OCI-LY1 (cell line): ENCODE data around the gene OSBPL5.

Experiments used
- H2AFZ ChIP-seq: fragments of 200-600 bp; sonication (generic), shearing (Covaris generic); 2 replicates; pipeline ENCODE4 v1.6.0; 2014; ENCODE audit warnings: antibody characterized with exemption, mild to moderate bottlenecking, low read length
- H3F3A ChIP-seq: fragments of 200-600 bp; sonication (generic), shearing (Covaris generic); 2 replicates; pipeline ENCODE4 v1.6.0; 2014; ENCODE audit warnings: mild to moderate bottlenecking, antibody characterized with exemption, low read length, moderate library complexity; ENCODE audit not compliant: insufficient read depth
- H3K27ac ChIP-seq: fragments of 200-600 bp; sonication (generic); 2 replicates; pipeline ENCODE4 v1.5.1; 2014; ENCODE audit warnings: low read length, mixed run types, mild to moderate bottlenecking, low read depth; ENCODE audit not compliant: poor library complexity, severe bottlenecking
- H3K27me3 ChIP-seq: fragments of 200-600 bp; sonication (generic); 2 replicates; pipeline ENCODE4 v1.6.0; 2014; ENCODE audit warnings: antibody characterized with exemption, mild to moderate bottlenecking, low read length, moderate library complexity; ENCODE audit not compliant: insufficient read depth
- H3K36me3 ChIP-seq: fragments of 200-600 bp; sonication (generic); 2 replicates; pipeline ENCODE4 v1.6.1; 2014; ENCODE audit warnings: mild to moderate bottlenecking, antibody characterized with exemption, low read length, moderate library complexity, mixed read lengths; ENCODE audit not compliant: insufficient read depth
- H3K4me1 ChIP-seq: fragments of 200-600 bp; sonication (generic); 2 replicates; pipeline ENCODE4 v1.5.1; 2014; ENCODE audit warnings: mild to moderate bottlenecking, low read length, moderate library complexity; ENCODE audit not compliant: insufficient read depth, severe bottlenecking
- H3K4me2 ChIP-seq: fragments of 200-600 bp; sonication (generic), shearing (Covaris generic); 2 replicates; pipeline ENCODE4 v1.6.1; 2014; ENCODE audit warnings: low read length
- H3K4me3 ChIP-seq: fragments of 200-600 bp; sonication (generic); 2 replicates; pipeline ENCODE4 v1.5.1; 2014; ENCODE audit warnings: low read length, low read depth, mild to moderate bottlenecking, mixed read lengths; ENCODE audit not compliant: poor library complexity, severe bottlenecking
- H3K79me2 ChIP-seq: fragments of 200-600 bp; shearing (Covaris generic); 2 replicates; pipeline ENCODE4 v1.6.1; 2016; ENCODE audit warnings: mixed run types, low read length, mixed read lengths; ENCODE audit not compliant: insufficient read depth
- H3K9ac ChIP-seq: fragments of 200-600 bp; sonication (generic), shearing (Covaris generic); 2 replicates; pipeline ENCODE4 v1.6.1; 2014; ENCODE audit warnings: mild to moderate bottlenecking, low read length, mixed read lengths
- H3K9me2 ChIP-seq: fragments of 200-600 bp; sonication (generic), shearing (Covaris generic); 2 replicates; pipeline ENCODE4 v1.6.1; 2014; ENCODE audit warnings: low read depth, mild to moderate bottlenecking, low read length, mixed read lengths
- H3K9me3 ChIP-seq: fragments of 200-600 bp; shearing (Covaris generic); 2 replicates; pipeline ENCODE4 v1.6.1; 2014; ENCODE audit warnings: low read length, mixed read lengths
- H4K20me1 ChIP-seq: fragments of 200-600 bp; sonication (generic), shearing (Covaris generic); 2 replicates; pipeline ENCODE4 v1.6.0; 2016; ENCODE audit warnings: mild to moderate bottlenecking, low read length; ENCODE audit not compliant: insufficient read depth
- EZH2 ChIP-seq: fragments of 200-600 bp; sonication (generic), shearing (Covaris generic); IDR thresholded peaks from 2 replicates; pipeline ENCODE4 v1.8.0; 2017; ENCODE audit warnings: borderline replicate concordance, mixed run types, mild to moderate bottlenecking, antibody characterized with exemption, low read length, moderate library complexity, mixed read lengths
- TF ChIP-seq, protein P1 (sequence below): fragments of 200-600 bp; sonication (generic), shearing (Covaris generic); IDR thresholded peaks from 2 replicates; pipeline ENCODE4 v1.5.1; 2017; ENCODE audit warnings: mild to moderate bottlenecking, antibody characterized with exemption, low read length, moderate library complexity, mixed read lengths

The OSBPL5 gene

DNA sequence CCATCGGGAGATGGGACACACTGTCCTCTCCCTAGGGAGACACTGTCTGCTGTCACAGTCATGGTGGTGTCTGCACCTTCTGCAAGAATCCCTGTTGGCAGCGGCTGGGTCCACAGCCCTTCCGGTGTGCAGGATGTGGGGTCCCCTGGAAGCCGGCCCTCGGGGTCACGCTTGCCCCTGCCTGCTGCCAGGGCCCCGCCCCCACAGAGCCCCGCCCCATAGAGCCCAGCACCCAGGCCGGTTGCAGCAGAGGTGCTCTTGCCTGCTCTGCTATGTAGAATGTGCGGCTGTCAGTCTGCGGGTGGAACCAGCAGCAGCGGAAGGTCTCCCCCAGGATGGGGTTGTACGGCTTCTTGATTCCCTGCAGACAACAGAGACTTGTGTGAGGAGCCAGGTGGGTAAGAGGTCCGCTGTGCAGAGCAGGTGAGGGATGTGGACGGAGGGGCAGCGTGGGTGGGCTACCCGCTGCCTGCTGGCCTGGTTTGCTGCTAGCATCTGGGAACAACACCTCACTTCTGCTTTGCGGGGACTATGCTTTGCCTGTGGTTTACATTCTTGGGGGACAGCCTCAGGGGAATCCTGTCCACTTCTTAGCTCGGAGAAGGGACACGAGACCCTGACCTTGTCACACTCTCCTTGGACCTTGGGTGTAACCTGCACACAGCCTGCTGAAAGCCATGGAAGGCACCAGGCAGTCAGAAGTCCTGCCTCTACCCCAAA lies 63.0 kb downstream of the OSBPL5 start:
- Histone ChIP-seq H3K9ac (no peak overlapping the region), H2AFZ (no peak overlapping the region), H3K27ac (no peak overlapping the region), H3K4me1 (no peaks in the 10 kb centered on the region), H4K20me1 (no peaks in the 10 kb centered on the region), H3K4me2 (no peak overlapping the region), H3K9me2 (no peaks in the 10 kb centered on the region), H3K27me3 (0 out of 2 replicates have a peak, but pooled peaks cover 4% of the 10 kb centered on the region), H3K4me3 (no peak overlapping the region), H3K36me3 (no peaks in the 10 kb centered on the region), H3K9me3 (no peaks in the 10 kb centered on the region), H3F3A (no peaks in the 10 kb centered on the region), H3K79me2 (no peaks in the 10 kb centered on the region)
- no peak for TF ChIP-seq EZH2
- TF ChIP-seq, protein P1, sequence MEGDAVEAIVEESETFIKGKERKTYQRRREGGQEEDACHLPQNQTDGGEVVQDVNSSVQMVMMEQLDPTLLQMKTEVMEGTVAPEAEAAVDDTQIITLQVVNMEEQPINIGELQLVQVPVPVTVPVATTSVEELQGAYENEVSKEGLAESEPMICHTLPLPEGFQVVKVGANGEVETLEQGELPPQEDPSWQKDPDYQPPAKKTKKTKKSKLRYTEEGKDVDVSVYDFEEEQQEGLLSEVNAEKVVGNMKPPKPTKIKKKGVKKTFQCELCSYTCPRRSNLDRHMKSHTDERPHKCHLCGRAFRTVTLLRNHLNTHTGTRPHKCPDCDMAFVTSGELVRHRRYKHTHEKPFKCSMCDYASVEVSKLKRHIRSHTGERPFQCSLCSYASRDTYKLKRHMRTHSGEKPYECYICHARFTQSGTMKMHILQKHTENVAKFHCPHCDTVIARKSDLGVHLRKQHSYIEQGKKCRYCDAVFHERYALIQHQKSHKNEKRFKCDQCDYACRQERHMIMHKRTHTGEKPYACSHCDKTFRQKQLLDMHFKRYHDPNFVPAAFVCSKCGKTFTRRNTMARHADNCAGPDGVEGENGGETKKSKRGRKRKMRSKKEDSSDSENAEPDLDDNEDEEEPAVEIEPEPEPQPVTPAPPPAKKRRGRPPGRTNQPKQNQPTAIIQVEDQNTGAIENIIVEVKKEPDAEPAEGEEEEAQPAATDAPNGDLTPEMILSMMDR: no peak

DNA sequence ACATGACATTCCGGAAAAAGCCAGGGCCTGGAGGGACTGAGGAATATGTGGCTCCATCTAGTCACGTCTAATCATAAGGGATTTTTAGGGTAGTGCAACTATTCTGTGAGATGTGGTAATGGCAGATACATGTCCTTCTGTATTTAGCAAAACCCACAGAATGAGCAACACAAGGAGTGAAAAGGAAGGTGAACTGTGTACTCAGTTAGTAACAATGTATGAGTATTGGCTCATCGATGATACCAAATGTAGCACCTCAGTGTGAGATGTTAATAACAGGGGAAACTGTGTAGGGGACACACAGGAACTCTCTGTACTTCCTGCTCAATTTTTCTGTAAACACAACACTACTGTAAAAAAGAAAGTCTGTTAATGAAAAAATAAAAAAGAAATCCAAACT lies 65.9 kb downstream of the OSBPL5 start:
- Histone ChIP-seq H3K79me2 (no peaks in the 10 kb centered on the region), H3K4me2 (no peak overlapping the region), H3K36me3 (no peaks in the 10 kb centered on the region), H3K9ac (no peak overlapping the region), H2AFZ (no peak overlapping the region), H3K27me3 (no peaks in the 10 kb centered on the region), H4K20me1 (no peaks in the 10 kb centered on the region), H3K9me3 (no peaks in the 10 kb centered on the region), H3K9me2 (no peaks in the 10 kb centered on the region), H3F3A (no peaks in the 10 kb centered on the region), H3K4me1 (no peaks in the 10 kb centered on the region), H3K27ac (no peak overlapping the region), H3K4me3 (no peak overlapping the region)
- TF ChIP-seq, protein P1: no peak
- TF ChIP-seq EZH2: no peak

DNA sequence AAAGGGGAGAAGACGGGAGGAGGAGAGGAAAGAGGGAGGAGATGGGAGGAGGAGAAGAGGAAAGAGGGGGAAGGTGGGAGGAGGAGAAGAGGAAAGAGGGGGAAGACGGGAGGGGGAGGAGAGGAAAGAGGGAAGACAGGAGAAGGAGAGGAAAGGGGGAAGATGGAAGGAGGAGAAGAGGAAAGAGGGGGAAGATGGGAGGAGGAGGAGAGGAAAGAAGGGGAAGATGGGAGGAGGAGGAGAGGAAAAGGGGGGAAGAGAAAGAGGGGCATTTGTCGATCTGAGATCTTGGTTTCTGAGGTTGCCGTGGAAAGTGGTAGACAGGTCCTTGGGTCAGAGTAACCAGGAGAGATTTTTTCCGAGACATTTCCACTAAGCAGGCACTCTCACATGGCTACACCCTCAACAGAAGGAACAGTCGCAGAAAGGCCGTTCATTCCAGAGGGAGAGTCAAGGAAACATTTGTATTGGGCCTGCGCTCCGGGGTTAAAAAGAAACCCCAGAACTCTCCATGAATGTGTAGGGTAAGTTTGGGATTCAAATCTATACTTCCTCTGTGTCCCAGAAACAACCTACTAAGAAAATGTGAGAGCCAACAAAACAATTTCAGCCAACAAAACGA lies 68.1 kb downstream of the OSBPL5 start:
- no peak overlapping the region for H3K9ac ChIP-seq
- TF ChIP-seq EZH2: no peak
- no peak overlapping the region for H3K4me2 ChIP-seq
- no peak overlapping the region for H3K27ac ChIP-seq
- H3K27me3 ChIP-seq: no peaks in the 10 kb centered on the region
- no peaks in the 10 kb centered on the region for H3F3A ChIP-seq
- H3K4me3 ChIP-seq: no peak overlapping the region
- no peaks in the 10 kb centered on the region for H3K9me2 ChIP-seq
- H3K36me3 ChIP-seq: no peaks in the 10 kb centered on the region
- no peaks in the 10 kb centered on the region for H3K4me1 ChIP-seq
- H4K20me1 ChIP-seq: no peaks in the 10 kb centered on the region
- H3K79me2 ChIP-seq: no peaks in the 10 kb centered on the region
- H2AFZ ChIP-seq: no peak overlapping the region
- H3K9me3 ChIP-seq: no peaks in the 10 kb centered on the region
